Type B pancreatic cell (in vitro differentiated cells): ENCODE data around the gene DLD. TPM values are rescaled to one million over a fixed set of nuclear protein-coding genes. Genes with fewer than 3 reads are reported as not detected.

ENCODE experiments used
- DNase-seq: peaks from one replicate; pipeline ENCODE4 v3.0.0; 2021; ENCODE audit warnings: mixed read lengths; ENCODE audit not compliant: unreplicated experiment; ENCODE audit errors: extremely low spot score
- H3K27ac Mint-ChIP-seq: 2 replicates; pipeline ENCODE4 v1.8.0; 2021; ENCODE audit warnings: mild to moderate bottlenecking, mixed read lengths
- H3K27me3 Mint-ChIP-seq: 2 replicates; pipeline ENCODE4 v1.8.0; 2021; ENCODE audit warnings: mixed read lengths
- H3K36me3 Mint-ChIP-seq: 2 replicates; pipeline ENCODE4 v1.8.0; 2021; ENCODE audit warnings: mixed read lengths
- H3K4me1 Mint-ChIP-seq: one replicate; pipeline ENCODE4 v1.8.0; 2021; ENCODE audit warnings: mixed read lengths; ENCODE audit not compliant: unreplicated experiment
- H3K4me3 Mint-ChIP-seq: 2 replicates; pipeline ENCODE4 v1.8.0; 2021; ENCODE audit warnings: mild to moderate bottlenecking, mixed read lengths
- H3K9me3 Mint-ChIP-seq: 2 replicates; pipeline ENCODE4 v1.8.0; 2021; ENCODE audit warnings: mixed read lengths
- CTCF ChIP-seq: fragments of 200-600 bp; sonication (generic); conservative IDR thresholded peaks from 2 replicates; pipeline ENCODE4 v1.5.0; 2021; ENCODE audit warnings: antibody characterized with exemption, mild to moderate bottlenecking
- total RNA-seq: library from RNA; stranded (reverse); gene quantifications from 2 replicates; pipeline ENCODE4 v1.2.1, GENCODE V29; 2021; ENCODE audit warnings: low replicate concordance

Gene DLD
- total RNA-seq, 1 donor from 2014 or later: 80.7 TPM

- DNase-seq: no peak
- no peak for TF ChIP-seq CTCF
- Mint-ChIP-seq H3K36me3 (no peaks in the 10 kb centered on the region), H3K4me1 (no peaks in the 10 kb centered on the region), H3K4me3 (no peak overlapping the region), H3K9me3 (no peaks in the 10 kb centered on the region), H3K27me3 (peaks cover 16% of the 10 kb centered on the region), H3K27ac (no peak overlapping the region)
These were observed 23.0 kb upstream of the DLD start for GRCh38 chr7:107867858-107868466.

GRCh38 chr7:107870427-107871000 lies 20.5 kb upstream of the DLD start:
- peaks cover 13% of the 10 kb centered on the region for H3K27me3 Mint-ChIP-seq
- H3K27ac Mint-ChIP-seq: no peak overlapping the region
- no peaks in the 10 kb centered on the region for H3K4me1 Mint-ChIP-seq
- H3K36me3 Mint-ChIP-seq: no peaks in the 10 kb centered on the region
- no peak overlapping the region for H3K4me3 Mint-ChIP-seq
- no peak for TF ChIP-seq CTCF
- no peaks in the 10 kb centered on the region for H3K9me3 Mint-ChIP-seq
- no peak for DNase-seq

GRCh38 chr7:107874111-107874510 lies 16.9 kb upstream of the DLD start:
- H3K9me3 Mint-ChIP-seq: no peaks in the 10 kb centered on the region
- no peak for TF ChIP-seq CTCF
- DNase-seq: no peak
- H3K4me3 Mint-ChIP-seq: no peak overlapping the region
- no peak overlapping the region for H3K27ac Mint-ChIP-seq
- H3K27me3 Mint-ChIP-seq: peaks cover 9% of the 10 kb centered on the region
- H3K4me1 Mint-ChIP-seq: no peaks in the 10 kb centered on the region
- no peaks in the 10 kb centered on the region for H3K36me3 Mint-ChIP-seq

- no peaks in the 10 kb centered on the region for H3K4me1 Mint-ChIP-seq
- DNase-seq: no peak
- peak; percentile 85 for TF ChIP-seq CTCF
- no peak overlapping the region for H3K4me3 Mint-ChIP-seq
- H3K27me3 Mint-ChIP-seq: peaks cover 15% of the 10 kb centered on the region
- no peak overlapping the region for H3K27ac Mint-ChIP-seq
- H3K36me3 Mint-ChIP-seq: no peaks in the 10 kb centered on the region
- H3K9me3 Mint-ChIP-seq: no peaks in the 10 kb centered on the region
These were observed 16.2 kb upstream of the DLD start for GRCh38 chr7:107874605-107875446.

GRCh38 chr7:107876916-107877315 lies 14.1 kb upstream of the DLD start:
- Mint-ChIP-seq H3K27ac (no peak overlapping the region), H3K4me1 (no peaks in the 10 kb centered on the region), H3K9me3 (no peaks in the 10 kb centered on the region), H3K36me3 (no peaks in the 10 kb centered on the region), H3K27me3 (peaks cover 11% of the 10 kb centered on the region), H3K4me3 (no peak overlapping the region)
- no peak for TF ChIP-seq CTCF
- no peak for DNase-seq
